Neural cell (in vitro differentiated cells): ENCODE results near the gene GAMT.

Source experiments
- CTCF ChIP-seq: fragments of 450-650 bp; IDR thresholded peaks from 2 replicates; pipeline ENCODE4 v1.5.1; 2014; ENCODE audit warnings: antibody characterized with exemption, mild to moderate bottlenecking, moderate library complexity; ENCODE audit not compliant: poor library complexity, severe bottlenecking
- EP300 ChIP-seq: fragments of 450-650 bp; conservative IDR thresholded peaks from 2 replicates; pipeline ENCODE4 v1.6.1; 2014; ENCODE audit warnings: antibody characterized with exemption, mild to moderate bottlenecking, moderate library complexity; ENCODE audit not compliant: poor library complexity, severe bottlenecking
- POLR2AphosphoS5 ChIP-seq: IDR thresholded peaks from 2 replicates; pipeline ENCODE4 v1.6.1; 2012
- REST ChIP-seq: IDR thresholded peaks from 2 replicates; pipeline ENCODE4 v1.6.1; 2012; ENCODE audit warnings: borderline replicate concordance
- TAF1 ChIP-seq: IDR thresholded peaks from 2 replicates; pipeline ENCODE4 v1.6.1; 2012; ENCODE audit warnings: low read depth

GRCh38 chr19:1447504-1447903 is 46.2 kb upstream of the GAMT start:
- TF ChIP-seq POLR2AphosphoS5 (no peak), CTCF (no peak), TAF1 (no peak), REST (no peak), EP300 (no peak)
